GM21360 (cell line): ENCODE measurements around the gene PSMA7.
"Not testable (repeated sequence)": the region's sequence is repeated elsewhere in the genome, so short reads cannot be mapped to it uniquely, and the experiment has no call there.

Experiments used
- ATAC-seq: cut with Tn5 transposase; IDR thresholded peaks from one replicate; pipeline ENCODE4 v1.9.1; 2021; ENCODE audit warnings: mild to moderate bottlenecking, moderate library complexity; ENCODE audit not compliant: unreplicated experiment

The PSMA7 gene

GRCh38 chr20:62156254-62156556, 13.0 kb upstream of the PSMA7 start:
- no peak for ATAC-seq

- no peak for ATAC-seq
Observed at GRCh38 chr20:62155428-62156253, 12.4 kb upstream of the PSMA7 start.

GRCh38 chr20:62151835-62152364, 8.7 kb upstream of the PSMA7 start:
- ATAC-seq, result no peak

- no peak for ATAC-seq
Observed at GRCh38 chr20:62151225-62151624, 8.0 kb upstream of the PSMA7 start.

- ATAC-seq, result no peak
Observed at GRCh38 chr20:62150310-62150575, 7.0 kb upstream of the PSMA7 start.

GRCh38 chr20:62149532-62150309, 6.5 kb upstream of the PSMA7 start:
- no peak for ATAC-seq

- ATAC-seq, result no peak
Observed at GRCh38 chr20:62148908-62149314, 5.7 kb upstream of the PSMA7 start.

GRCh38 chr20:62148383-62148782, 5.2 kb upstream of the PSMA7 start:
- ATAC-seq, result not testable (repeated sequence)

- ATAC-seq, result no peak
Observed at GRCh38 chr20:62147528-62147927, 4.3 kb upstream of the PSMA7 start.

GRCh38 chr20:62147125-62147524, 3.9 kb upstream of the PSMA7 start:
- no peak for ATAC-seq

- no peak for ATAC-seq
Observed at GRCh38 chr20:62146019-62146755, 3.0 kb upstream of the PSMA7 start.

- no peak for ATAC-seq
Observed at GRCh38 chr20:62145688-62146018, 2.5 kb upstream of the PSMA7 start.

GRCh38 chr20:62143957-62144825, 997 bp upstream of the PSMA7 start:
- ATAC-seq, result peak; percentile 28

- peak; percentile 8 for ATAC-seq
Observed at GRCh38 chr20:62142252-62143080, 728 bp downstream of the PSMA7 start.

GRCh38 chr20:62141397-62142251, 1.6 kb downstream of the PSMA7 start:
- no peak for ATAC-seq

- no peak for ATAC-seq
Observed at GRCh38 chr20:62141043-62141396, 2.2 kb downstream of the PSMA7 start.

- no peak for ATAC-seq
Observed at GRCh38 chr20:62139636-62140035, 3.6 kb downstream of the PSMA7 start.

GRCh38 chr20:62138912-62139311, 4.3 kb downstream of the PSMA7 start:
- ATAC-seq, result no peak

GRCh38 chr20:62138204-62138543, 5.0 kb downstream of the PSMA7 start:
- no peak for ATAC-seq
